T-helper 1 cell treated with Interleukin-12 subunit alpha and Interleukin-12 subunit beta and Interleukin-4 antibody, amounts not matched to agents 30 μg/mL and 1 μg/mL, for 36 hours (primary cell): ENCODE data around the gene ROR1.

ENCODE experiments used
- H3K27ac Mint-ChIP-seq: one replicate; pipeline ENCODE4 v1.8.0; 2021; ENCODE audit warnings: mild to moderate bottlenecking, mixed read lengths
- H3K27me3 Mint-ChIP-seq: one replicate; pipeline ENCODE4 v1.8.0; 2021; ENCODE audit warnings: low read depth, mixed read lengths
- H3K36me3 Mint-ChIP-seq: one replicate; pipeline ENCODE4 v1.8.0; 2021; ENCODE audit warnings: low read depth, mixed read lengths
- H3K4me1 Mint-ChIP-seq: one replicate; pipeline ENCODE4 v1.8.0; 2021; ENCODE audit warnings: low read depth, mixed read lengths
- H3K4me3 Mint-ChIP-seq: one replicate; pipeline ENCODE4 v1.8.0; 2021; ENCODE audit warnings: mild to moderate bottlenecking, moderate library complexity, mixed read lengths
- H3K9me3 Mint-ChIP-seq: one replicate; pipeline ENCODE4 v1.8.0; 2021; ENCODE audit warnings: mixed read lengths

Gene ROR1

DNA sequence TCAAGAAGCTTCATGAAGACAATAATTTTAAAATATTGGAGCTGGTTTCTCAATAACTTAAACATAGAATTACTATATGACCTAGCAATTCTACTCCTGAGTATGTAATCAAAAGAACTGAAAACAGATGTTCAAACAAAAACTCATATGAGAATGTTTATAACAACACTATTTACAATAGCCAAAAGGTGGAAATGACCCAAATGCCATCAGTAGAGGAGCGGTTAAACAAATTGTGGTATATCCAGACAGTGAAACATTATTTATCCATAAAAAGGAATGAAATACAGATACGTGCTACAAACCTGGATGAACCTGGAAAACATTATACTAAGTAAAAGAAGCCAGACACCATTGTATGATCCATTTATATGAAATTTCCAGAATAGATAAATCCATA is 366.8 kb downstream of the ROR1 start:
- Mint-ChIP-seq H3K27me3 (no peaks in the 10 kb centered on the region), H3K27ac (no peak overlapping the region), H3K9me3 (no peaks in the 10 kb centered on the region), H3K4me1 (no peaks in the 10 kb centered on the region), H3K36me3 (no peaks in the 10 kb centered on the region), H3K4me3 (no peak overlapping the region)

DNA sequence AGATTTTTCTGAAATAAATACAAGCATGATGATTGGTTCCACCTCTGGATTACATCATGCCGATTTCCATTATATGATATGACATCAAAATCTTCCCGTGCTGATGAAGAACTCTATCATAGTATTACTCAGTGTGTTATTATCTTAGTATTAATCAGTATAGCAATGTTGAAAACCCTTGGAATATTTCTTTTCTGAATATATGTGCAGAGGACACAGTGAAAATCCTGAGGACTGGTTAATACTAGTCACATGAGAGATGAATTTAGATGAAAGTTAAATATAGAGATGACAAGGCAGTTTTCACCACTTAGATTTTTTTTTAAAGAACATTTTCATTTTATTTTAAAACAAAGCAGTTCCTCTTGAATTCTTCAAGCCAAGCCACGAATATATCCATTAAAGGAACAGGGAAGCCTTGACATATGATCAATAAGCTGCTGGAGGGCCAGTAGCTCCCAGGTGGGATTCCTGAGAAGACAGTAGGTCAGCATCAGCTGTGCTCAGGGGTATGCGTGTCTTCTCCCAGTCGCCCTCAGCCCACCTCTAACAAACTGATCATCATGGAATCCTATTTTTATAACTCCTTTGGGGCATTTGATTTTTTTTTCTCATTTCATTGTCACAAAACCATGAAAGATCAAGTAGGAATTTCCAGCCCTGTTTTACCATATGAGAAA is 373.4 kb downstream of the ROR1 start:
- H3K4me1 Mint-ChIP-seq = no peaks in the 10 kb centered on the region
- no peaks in the 10 kb centered on the region for H3K9me3 Mint-ChIP-seq
- H3K4me3 Mint-ChIP-seq = no peak overlapping the region
- no peaks in the 10 kb centered on the region for H3K36me3 Mint-ChIP-seq
- H3K27me3 Mint-ChIP-seq = peaks cover 11% of the 10 kb centered on the region
- H3K27ac Mint-ChIP-seq = no peak overlapping the region

DNA sequence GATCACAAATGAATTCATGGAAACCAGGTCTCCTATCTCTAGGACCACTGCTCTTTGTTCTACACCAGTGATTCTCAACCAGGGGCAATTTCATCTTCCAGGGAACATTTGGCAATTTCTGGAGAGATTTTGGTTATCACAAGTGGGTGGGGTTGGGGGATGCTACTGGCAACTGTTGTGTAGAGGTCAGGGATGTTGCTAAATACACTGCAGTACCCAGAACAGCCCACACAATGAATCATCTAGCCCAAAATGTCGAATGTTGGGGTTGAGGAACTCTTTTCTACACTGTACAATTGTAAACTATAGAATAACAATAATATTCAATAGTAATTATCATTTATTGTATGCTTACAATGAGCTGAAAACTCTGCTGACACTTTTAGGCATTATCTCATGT is 373.9 kb downstream of the ROR1 start:
- peaks cover 11% of the 10 kb centered on the region for H3K27me3 Mint-ChIP-seq
- no peaks in the 10 kb centered on the region for H3K4me1 Mint-ChIP-seq
- H3K4me3 Mint-ChIP-seq = no peak overlapping the region
- H3K27ac Mint-ChIP-seq = no peak overlapping the region
- H3K36me3 Mint-ChIP-seq = no peaks in the 10 kb centered on the region
- H3K9me3 Mint-ChIP-seq = no peaks in the 10 kb centered on the region

DNA sequence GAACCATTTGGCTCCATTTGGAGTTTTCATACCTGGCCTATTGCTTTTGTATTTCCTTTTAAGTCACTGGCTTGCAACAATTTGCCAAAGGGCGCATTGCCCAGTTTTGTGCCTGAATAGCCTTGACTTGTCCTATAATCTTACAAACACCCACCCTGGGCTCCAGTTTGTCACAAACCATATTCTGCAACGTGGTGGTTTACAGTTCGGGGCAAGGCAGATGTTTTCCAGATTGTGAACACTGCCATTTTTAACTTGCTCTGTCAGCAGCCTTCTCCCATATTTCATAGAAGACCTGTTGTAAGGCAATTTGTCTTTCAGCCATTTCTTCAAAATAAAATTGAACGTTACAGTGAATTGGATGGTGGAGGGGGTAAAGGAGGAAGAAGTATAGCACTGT is 376.4 kb downstream of the ROR1 start:
- Mint-ChIP-seq H3K9me3 (no peaks in the 10 kb centered on the region), H3K4me3 (no peak overlapping the region), H3K36me3 (no peaks in the 10 kb centered on the region), H3K27me3 (peaks cover 11% of the 10 kb centered on the region), H3K4me1 (no peaks in the 10 kb centered on the region), H3K27ac (no peak overlapping the region)

DNA sequence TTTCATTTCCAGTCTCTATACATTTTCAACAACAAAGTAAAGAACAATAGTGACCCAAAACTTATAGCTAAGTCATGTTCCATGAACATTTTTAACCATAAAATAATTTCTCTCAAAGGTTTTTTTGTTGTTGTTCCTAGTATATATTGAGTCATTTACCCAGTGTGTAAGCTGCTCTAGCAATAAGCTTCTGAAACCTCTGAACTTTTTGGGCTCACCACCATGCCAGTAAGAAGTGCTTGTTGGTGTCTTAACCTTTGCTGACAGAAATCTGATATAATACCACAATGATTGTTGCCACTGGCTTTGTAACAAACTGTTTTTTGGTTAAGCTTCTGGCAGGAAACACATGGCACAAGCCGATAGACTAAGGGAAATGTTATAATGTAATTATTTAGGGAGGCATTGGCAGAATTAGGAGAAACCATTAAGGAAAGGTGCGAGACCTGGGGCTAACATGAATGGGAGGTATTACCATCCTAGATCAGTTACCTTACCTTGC is 377.0 kb downstream of the ROR1 start:
- Mint-ChIP-seq H3K9me3 (no peaks in the 10 kb centered on the region), H3K27ac (no peak overlapping the region), H3K4me3 (no peak overlapping the region), H3K4me1 (no peaks in the 10 kb centered on the region), H3K36me3 (no peaks in the 10 kb centered on the region), H3K27me3 (peaks cover 11% of the 10 kb centered on the region)

DNA sequence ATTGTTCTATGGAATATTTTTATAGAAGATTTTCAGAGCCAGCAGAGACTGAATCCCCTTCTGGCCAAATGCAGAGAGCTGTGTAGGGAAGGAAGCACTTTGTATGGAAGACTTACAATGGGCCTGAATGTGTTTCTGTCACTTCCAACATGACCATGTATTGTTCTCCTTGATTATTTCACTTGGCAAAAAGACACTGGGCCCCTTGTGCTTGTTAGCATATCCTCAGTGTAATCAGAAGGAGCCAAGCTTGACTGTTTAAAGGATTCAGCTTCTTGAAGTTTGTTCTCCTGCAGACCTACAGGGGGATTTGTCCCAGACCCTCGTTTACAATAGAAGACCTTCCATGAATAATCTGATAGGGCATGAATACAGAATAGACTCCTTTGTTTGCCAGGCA is 381.5 kb downstream of the ROR1 start:
- H3K9me3 Mint-ChIP-seq = no peaks in the 10 kb centered on the region
- no peak overlapping the region for H3K27ac Mint-ChIP-seq
- H3K27me3 Mint-ChIP-seq = no peaks in the 10 kb centered on the region
- no peak overlapping the region for H3K4me3 Mint-ChIP-seq
- no peaks in the 10 kb centered on the region for H3K36me3 Mint-ChIP-seq
- H3K4me1 Mint-ChIP-seq = no peaks in the 10 kb centered on the region

DNA sequence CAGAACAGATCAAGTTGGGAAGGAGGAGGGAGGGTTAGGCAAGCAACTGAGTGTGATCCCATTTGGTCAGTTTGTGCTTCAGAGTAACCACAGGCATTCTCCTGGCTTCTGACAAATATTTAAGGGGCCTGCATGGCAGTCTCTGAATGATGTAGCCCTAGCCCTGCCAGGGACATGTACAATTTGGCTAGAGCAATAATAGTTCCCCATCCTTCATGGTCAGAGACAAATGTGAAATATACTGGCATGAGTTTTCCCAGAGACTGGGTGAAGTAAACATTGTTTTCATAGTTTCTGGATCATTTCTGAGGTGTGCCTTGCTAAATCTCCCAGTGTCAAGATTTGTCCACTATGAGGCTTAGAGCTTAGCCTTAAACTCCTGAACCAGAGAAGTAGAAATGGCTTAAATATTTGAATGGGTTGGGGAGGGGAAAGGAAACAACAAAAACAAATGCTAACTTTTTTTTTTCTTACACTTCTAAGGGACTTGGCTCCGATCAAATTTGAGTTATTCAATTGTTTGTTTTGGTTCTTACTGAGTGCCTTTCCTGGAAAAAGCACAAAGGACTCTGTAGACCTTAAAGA is 387.6 kb downstream of the ROR1 start:
- H3K4me1 Mint-ChIP-seq = no peaks in the 10 kb centered on the region
- H3K4me3 Mint-ChIP-seq = no peak overlapping the region
- H3K36me3 Mint-ChIP-seq = no peaks in the 10 kb centered on the region
- H3K27me3 Mint-ChIP-seq = peaks cover 7% of the 10 kb centered on the region
- H3K9me3 Mint-ChIP-seq = no peaks in the 10 kb centered on the region
- H3K27ac Mint-ChIP-seq = no peak overlapping the region

DNA sequence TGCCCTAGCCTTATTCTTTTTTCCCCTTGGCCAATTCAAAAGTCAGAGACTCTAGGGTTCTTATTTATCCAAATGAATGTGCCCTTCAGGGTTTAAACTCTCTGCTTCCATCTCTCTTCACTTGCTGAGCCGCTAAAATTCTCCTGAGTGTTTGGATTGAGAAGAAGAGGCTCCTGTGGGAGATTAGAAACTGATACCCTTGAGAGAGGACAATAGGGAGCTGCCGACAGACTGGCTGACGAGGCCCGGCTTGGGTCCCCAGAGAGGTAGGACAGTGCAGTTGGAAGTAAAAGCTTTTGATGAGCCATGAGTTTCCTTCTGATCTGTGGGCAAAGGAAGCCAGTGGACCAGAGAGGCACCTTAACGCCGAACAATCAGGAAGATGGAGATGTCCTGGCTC is 388.3 kb downstream of the ROR1 start:
- no peak overlapping the region for H3K27ac Mint-ChIP-seq
- H3K4me3 Mint-ChIP-seq = no peak overlapping the region
- H3K36me3 Mint-ChIP-seq = no peaks in the 10 kb centered on the region
- no peaks in the 10 kb centered on the region for H3K4me1 Mint-ChIP-seq
- no peaks in the 10 kb centered on the region for H3K9me3 Mint-ChIP-seq
- peaks cover 7% of the 10 kb centered on the region for H3K27me3 Mint-ChIP-seq

DNA sequence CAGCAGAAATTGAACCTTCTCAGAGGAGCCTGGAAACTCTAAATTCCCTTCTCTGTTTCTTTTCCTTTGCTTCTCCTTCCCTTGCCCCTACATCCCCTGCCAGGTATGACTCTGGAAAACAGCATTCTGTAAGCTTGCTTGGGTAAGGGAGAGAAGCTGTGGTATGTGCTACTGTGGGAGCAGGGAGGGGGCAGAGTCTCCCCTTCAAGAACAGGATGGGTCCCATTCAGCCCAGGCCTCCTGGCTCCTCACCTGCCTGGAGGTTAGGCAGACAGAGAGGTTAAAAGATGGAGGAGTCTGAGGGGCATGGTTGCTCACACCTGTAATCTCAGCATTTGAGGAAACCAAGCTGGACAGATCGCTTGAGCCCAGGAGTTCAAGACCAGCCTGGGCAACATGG is 389.0 kb downstream of the ROR1 start:
- no peaks in the 10 kb centered on the region for H3K9me3 Mint-ChIP-seq
- H3K27me3 Mint-ChIP-seq = peaks cover 7% of the 10 kb centered on the region
- H3K27ac Mint-ChIP-seq = no peak overlapping the region
- no peaks in the 10 kb centered on the region for H3K36me3 Mint-ChIP-seq
- H3K4me1 Mint-ChIP-seq = no peaks in the 10 kb centered on the region
- H3K4me3 Mint-ChIP-seq = no peak overlapping the region

DNA sequence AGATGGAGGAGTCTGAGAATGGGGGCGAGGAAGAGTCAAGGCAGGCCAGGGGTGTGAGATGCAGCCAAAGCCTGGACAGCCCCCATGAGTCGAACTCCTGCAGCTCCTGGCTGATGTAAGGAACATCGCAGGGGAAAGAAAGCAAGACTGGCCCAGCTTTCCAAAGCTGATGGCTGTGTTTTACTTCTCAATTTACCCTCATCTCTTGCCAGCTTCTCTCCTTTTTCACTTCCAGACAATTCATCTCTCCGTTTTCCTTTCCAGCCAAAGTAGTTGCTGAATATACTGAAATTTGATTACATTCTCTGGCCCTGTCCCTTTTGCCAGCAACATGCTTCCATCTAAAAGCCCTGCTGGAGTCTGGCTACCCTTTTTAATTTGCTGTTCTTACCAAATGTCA is 389.6 kb downstream of the ROR1 start:
- no peaks in the 10 kb centered on the region for H3K9me3 Mint-ChIP-seq
- H3K36me3 Mint-ChIP-seq = no peaks in the 10 kb centered on the region
- no peak overlapping the region for H3K27ac Mint-ChIP-seq
- no peak overlapping the region for H3K4me3 Mint-ChIP-seq
- H3K27me3 Mint-ChIP-seq = peaks cover 7% of the 10 kb centered on the region
- H3K4me1 Mint-ChIP-seq = no peaks in the 10 kb centered on the region

DNA sequence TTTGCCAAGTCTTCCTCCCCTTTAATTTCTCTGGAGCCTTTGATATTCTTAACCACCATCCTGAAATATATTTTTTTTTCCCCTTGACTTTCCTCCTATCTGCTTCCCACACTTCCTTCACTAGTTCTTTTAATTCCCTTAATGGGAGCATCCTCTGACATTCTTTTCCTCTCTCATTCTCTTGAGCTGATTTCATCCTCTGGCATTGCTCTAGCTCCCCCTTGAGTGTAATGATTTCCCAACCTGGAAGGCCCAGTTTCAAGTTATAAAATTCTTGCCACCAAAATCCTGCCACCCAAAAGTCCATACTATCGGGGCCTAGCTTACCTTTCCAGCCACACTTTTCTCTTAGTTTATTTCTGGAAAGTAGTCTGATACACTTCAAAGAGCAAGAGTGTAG is 390.2 kb downstream of the ROR1 start:
- H3K4me3 Mint-ChIP-seq = no peak overlapping the region
- H3K4me1 Mint-ChIP-seq = no peaks in the 10 kb centered on the region
- no peaks in the 10 kb centered on the region for H3K36me3 Mint-ChIP-seq
- no peaks in the 10 kb centered on the region for H3K9me3 Mint-ChIP-seq
- H3K27me3 Mint-ChIP-seq = peaks cover 7% of the 10 kb centered on the region
- H3K27ac Mint-ChIP-seq = no peak overlapping the region

DNA sequence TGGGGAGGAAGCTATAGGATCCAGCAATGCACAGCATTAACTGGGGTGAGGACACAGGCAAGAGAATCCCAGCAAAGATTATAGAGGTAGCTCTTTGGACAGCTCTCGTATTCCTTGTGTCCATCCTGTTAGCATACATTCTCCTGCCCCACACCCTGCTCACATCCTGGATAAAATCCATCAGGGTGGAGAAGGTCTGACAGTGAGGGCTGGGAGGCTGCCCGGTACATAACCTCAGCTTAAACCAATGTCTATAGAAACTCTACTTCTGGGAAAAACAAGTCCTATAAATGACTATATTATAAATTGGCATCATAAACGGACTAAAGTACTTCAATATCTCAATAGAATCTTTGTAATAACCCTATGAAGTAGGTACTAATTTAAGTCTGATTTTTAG is 392.8 kb downstream of the ROR1 start:
- peaks cover 11% of the 10 kb centered on the region for H3K27me3 Mint-ChIP-seq
- no peak overlapping the region for H3K4me3 Mint-ChIP-seq
- H3K27ac Mint-ChIP-seq = no peak overlapping the region
- no peaks in the 10 kb centered on the region for H3K9me3 Mint-ChIP-seq
- no peaks in the 10 kb centered on the region for H3K36me3 Mint-ChIP-seq
- no peaks in the 10 kb centered on the region for H3K4me1 Mint-ChIP-seq

DNA sequence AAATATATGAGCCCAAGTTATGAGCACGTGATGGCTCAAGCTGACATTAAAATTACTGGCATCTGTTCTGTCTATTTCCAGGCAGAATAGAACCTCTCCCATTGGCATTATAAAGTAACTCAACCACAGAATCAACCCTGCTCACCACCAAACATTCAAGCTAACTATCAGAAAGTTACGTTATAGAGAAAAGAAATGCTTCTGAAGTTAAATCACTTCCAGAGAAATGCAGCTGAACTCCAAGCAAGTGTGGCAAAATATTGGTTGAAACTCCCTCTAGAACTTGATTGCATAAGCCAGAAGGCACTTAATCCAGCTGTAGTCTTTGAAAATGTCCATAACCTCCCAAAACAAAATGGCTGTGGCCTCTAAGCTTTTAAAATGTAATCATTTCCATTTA is 393.4 kb downstream of the ROR1 start:
- Mint-ChIP-seq H3K27me3 (peaks cover 11% of the 10 kb centered on the region), H3K27ac (no peak overlapping the region), H3K9me3 (no peaks in the 10 kb centered on the region), H3K4me3 (no peak overlapping the region), H3K4me1 (peaks cover 3% of the 10 kb centered on the region), H3K36me3 (no peaks in the 10 kb centered on the region)

DNA sequence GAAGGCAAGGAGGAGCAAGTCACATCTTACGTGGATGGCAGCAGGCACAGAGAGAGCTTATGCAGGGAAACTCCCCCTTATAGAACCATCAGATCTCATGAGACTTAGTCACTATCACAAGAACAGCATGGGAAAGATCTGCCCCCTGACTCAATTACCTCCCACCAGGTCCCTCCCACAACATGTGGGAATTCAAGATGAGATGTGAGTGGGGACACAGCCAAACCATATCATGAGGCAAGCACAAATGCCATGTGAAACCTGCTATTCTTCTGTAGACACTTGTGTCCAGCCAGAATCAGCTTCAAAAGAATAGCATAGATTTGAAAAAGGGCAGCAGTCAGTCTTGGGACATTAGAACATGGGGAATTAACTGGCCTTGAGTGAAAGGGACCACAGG is 397.4 kb downstream of the ROR1 start:
- Mint-ChIP-seq H3K27ac (no peak overlapping the region), H3K36me3 (no peaks in the 10 kb centered on the region), H3K4me3 (no peak overlapping the region), H3K4me1 (peaks cover 3% of the 10 kb centered on the region), H3K9me3 (no peaks in the 10 kb centered on the region), H3K27me3 (peaks cover 4% of the 10 kb centered on the region)

DNA sequence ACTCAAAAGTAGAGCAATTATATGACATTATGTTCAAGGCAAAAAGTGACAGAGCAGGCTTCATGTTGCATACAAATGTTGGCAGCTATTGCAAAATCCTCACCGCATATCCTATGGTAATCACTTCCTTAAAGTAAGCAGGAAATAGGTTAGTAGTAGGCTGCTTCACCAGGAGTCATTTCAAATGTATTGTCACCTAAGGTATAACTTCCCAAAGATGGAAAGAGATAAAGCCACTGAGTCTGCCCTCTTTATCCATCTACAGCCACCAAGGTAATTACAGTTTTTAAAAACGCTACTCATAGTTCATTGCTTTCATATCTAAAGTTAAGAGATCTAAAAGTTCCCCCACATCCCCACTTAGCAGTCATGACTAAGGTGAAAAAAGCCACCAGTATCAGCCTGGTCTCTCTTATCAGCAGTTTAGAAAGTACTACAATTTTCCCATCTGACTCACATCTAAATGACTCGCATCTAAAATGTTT is 398.0 kb downstream of the ROR1 start:
- Mint-ChIP-seq H3K4me1 (peaks cover 3% of the 10 kb centered on the region), H3K4me3 (no peak overlapping the region), H3K36me3 (no peaks in the 10 kb centered on the region), H3K27ac (no peak overlapping the region), H3K27me3 (peaks cover 4% of the 10 kb centered on the region), H3K9me3 (no peaks in the 10 kb centered on the region)
